Astrocyte (in vitro differentiated cells and primary cell): Measurements from ENCODE around the gene CELF5. TPM values are rescaled to one million over a fixed set of nuclear protein-coding genes. Genes with fewer than 3 reads are reported as not detected.

ENCODE experiments used
- DNase-seq: peaks from one replicate; pipeline ENCODE4 v3.0.0-alpha.2; 2010; ENCODE audit warnings: low read depth
- FAIRE-seq: peaks from 2 replicates; lab custom pipeline; 2011; peaks lifted over from hg19 to GRCh38; lab: Jason Lieb, UNC
- H2AFZ ChIP-seq: 2 replicates; pipeline ENCODE4 v1.6.0; 2012; ENCODE audit warnings: low read depth, low read length, inconsistent platforms
- H3K27ac ChIP-seq: 2 replicates; pipeline ENCODE4 v1.5.1; 2011; ENCODE audit warnings: low read depth, low read length, inconsistent platforms
- H3K27me3 ChIP-seq: 2 replicates; pipeline ENCODE4 v1.6.0; 2011; ENCODE audit warnings: low read length, inconsistent platforms; ENCODE audit not compliant: insufficient read depth
- H3K36me3 ChIP-seq: 2 replicates; pipeline ENCODE4 v1.5.1; 2011; ENCODE audit warnings: low read length, inconsistent platforms; ENCODE audit not compliant: insufficient read depth
- H3K4me1 ChIP-seq: 2 replicates; pipeline ENCODE4 v1.5.1; 2011; ENCODE audit warnings: low read length, inconsistent platforms; ENCODE audit not compliant: insufficient read depth
- H3K4me2 ChIP-seq: 2 replicates; pipeline ENCODE4 v1.6.0; 2012; ENCODE audit warnings: low read length, inconsistent platforms
- H3K4me3 ChIP-seq: 2 replicates; pipeline ENCODE4 v1.5.1; 2011; ENCODE audit warnings: low read depth, mild to moderate bottlenecking, low read length, inconsistent platforms; ENCODE audit not compliant: insufficient read depth
- H3K79me2 ChIP-seq: 2 replicates; pipeline ENCODE4 v1.6.0; 2012; ENCODE audit warnings: mild to moderate bottlenecking, low read length, inconsistent platforms; ENCODE audit not compliant: insufficient read depth
- H3K9ac ChIP-seq: 2 replicates; pipeline ENCODE4 v1.6.0; 2012; ENCODE audit warnings: mild to moderate bottlenecking, low read length, inconsistent platforms
- H3K9me3 ChIP-seq: 2 replicates; pipeline ENCODE4 v1.5.1; 2012; ENCODE audit warnings: low read depth, mild to moderate bottlenecking, low read length, inconsistent platforms; ENCODE audit not compliant: insufficient read depth
- H4K20me1 ChIP-seq: 2 replicates; pipeline ENCODE4 v1.6.0; 2012; ENCODE audit warnings: low read length, inconsistent platforms; ENCODE audit not compliant: insufficient read depth
- H3K27ac Mint-ChIP-seq: one replicate; pipeline ENCODE4 v1.8.0; 2021; ENCODE audit warnings: mild to moderate bottlenecking, mixed read lengths; ENCODE audit not compliant: unreplicated experiment
- H3K27me3 Mint-ChIP-seq: one replicate; pipeline ENCODE4 v1.8.0; 2021; ENCODE audit warnings: low read depth, mixed read lengths; ENCODE audit not compliant: unreplicated experiment
- H3K36me3 Mint-ChIP-seq: one replicate; pipeline ENCODE4 v1.8.0; 2021; ENCODE audit warnings: low read depth, mixed read lengths; ENCODE audit not compliant: unreplicated experiment
- H3K4me1 Mint-ChIP-seq: one replicate; pipeline ENCODE4 v1.8.0; 2021; ENCODE audit warnings: low read depth, mixed read lengths; ENCODE audit not compliant: unreplicated experiment
- H3K4me3 Mint-ChIP-seq: one replicate; pipeline ENCODE4 v1.8.0; 2021; ENCODE audit warnings: mild to moderate bottlenecking, moderate library complexity, mixed read lengths; ENCODE audit not compliant: unreplicated experiment
- H3K9me3 Mint-ChIP-seq: one replicate; pipeline ENCODE4 v1.8.0; 2021; ENCODE audit warnings: mild to moderate bottlenecking, mixed read lengths; ENCODE audit not compliant: unreplicated experiment
- CTCF ChIP-seq: IDR thresholded peaks from 2 replicates; pipeline ENCODE4 v1.5.1; 2011; ENCODE audit warnings: low read depth, mild to moderate bottlenecking, inconsistent platforms, low read length, moderate library complexity; ENCODE audit not compliant: insufficient read depth
- EZH2 ChIP-seq: IDR thresholded peaks from 2 replicates; pipeline ENCODE4 v1.6.1; 2012; ENCODE audit warnings: mild to moderate bottlenecking, low read length, inconsistent platforms; ENCODE audit not compliant: insufficient read depth
- total RNA-seq: library from RNA; stranded (reverse); gene quantifications from 2 replicates; pipeline ENCODE4 v1.2.1, GENCODE V29; 2021

CELF5 gene
- total RNA-seq, 1 donor from 2014 or later, result 1.2 TPM

GRCh38 chr19:3208317-3209207 is 15.9 kb upstream of the CELF5 start:
- H3K4me1 ChIP-seq, result no peaks in the 10 kb centered on the region
- H3K36me3 ChIP-seq, result no peaks in the 10 kb centered on the region
- Mint-ChIP-seq H3K36me3 (peaks cover 9% of the 10 kb centered on the region), H3K9me3 (no peaks in the 10 kb centered on the region), H3K27me3 (peaks cover 2% of the 10 kb centered on the region), H3K4me3 (no peak overlapping the region), H3K4me1 (no peaks in the 10 kb centered on the region), H3K27ac (no peak overlapping the region)
- no peak overlapping the region for H3K4me3 ChIP-seq
- H3K9me3 ChIP-seq, result no peaks in the 10 kb centered on the region
- H3K79me2 ChIP-seq, result no peaks in the 10 kb centered on the region
- DNase-seq (no peak), FAIRE-seq (no peak)
- no peaks in the 10 kb centered on the region for H3K27me3 ChIP-seq
- no peak overlapping the region for H3K27ac ChIP-seq
- no peak for TF ChIP-seq EZH2
- H3K9ac ChIP-seq, result no peak overlapping the region
- no peaks in the 10 kb centered on the region for H4K20me1 ChIP-seq
- no peak overlapping the region for H2AFZ ChIP-seq
- no peak overlapping the region for H3K4me2 ChIP-seq

- no peak for FAIRE-seq
Measured at GRCh38 chr19:3210347-3211017, 14.0 kb upstream of the CELF5 start.

More at GRCh38 chr19:3210347-3211017, 14.0 kb upstream of the CELF5 start:
- Histone ChIP-seq H2AFZ (no peak overlapping the region), H3K79me2 (no peaks in the 10 kb centered on the region), H4K20me1 (no peaks in the 10 kb centered on the region), H3K4me1 (no peaks in the 10 kb centered on the region), H3K9me3 (no peaks in the 10 kb centered on the region), H3K9ac (no peak overlapping the region), H3K4me3 (no peak overlapping the region), H3K27ac (no peak overlapping the region), H3K4me2 (no peak overlapping the region), H3K27me3 (no peaks in the 10 kb centered on the region), H3K36me3 (no peaks in the 10 kb centered on the region)
- TF ChIP-seq EZH2 (no peak), CTCF (peak; percentile 34)
- Mint-ChIP-seq H3K27ac (no peak overlapping the region), H3K27me3 (peaks cover 2% of the 10 kb centered on the region), H3K9me3 (no peaks in the 10 kb centered on the region), H3K36me3 (peaks cover 9% of the 10 kb centered on the region), H3K4me1 (no peaks in the 10 kb centered on the region), H3K4me3 (no peak overlapping the region)
- no peak for DNase-seq
